Vagina (tissue), 2 donors: ENCODE results near the gene RTP5.

Source experiments
- POLR2A ChIP-seq, 2 donors: fragments of 450-650 bp; IDR thresholded peaks; one replicate each; pipeline ENCODE4 v1.6.1; 2017; ENCODE audit warnings: antibody characterized with exemption in 2 of 2, mild to moderate bottlenecking in 2 of 2, moderate library complexity in 2 of 2
- POLR2AphosphoS5 ChIP-seq, 2 donors: sonication (generic); formaldehyde crosslinking; IDR thresholded peaks; one replicate each; pipeline ENCODE4 v1.9.0; 2017; ENCODE audit warnings: antibody characterized with exemption in 2 of 2, mild to moderate bottlenecking in 2 of 2, low read depth in 1 of 2; ENCODE audit not compliant: insufficient read depth in 1 of 2
- TF ChIP-seq, protein P1 (sequence below), 3 experiments: fragments of 450-650 bp in 2 of 3; fragments of 200-600 bp in 1 of 3; sonication (generic) in 1 of 3; IDR thresholded peaks; one replicate each; pipeline ENCODE4 v1.5.1; 2017 to 2019; ENCODE audit warnings: antibody characterized with exemption in 3 of 3, mild to moderate bottlenecking in 2 of 3, moderate library complexity in 2 of 3

DNA sequence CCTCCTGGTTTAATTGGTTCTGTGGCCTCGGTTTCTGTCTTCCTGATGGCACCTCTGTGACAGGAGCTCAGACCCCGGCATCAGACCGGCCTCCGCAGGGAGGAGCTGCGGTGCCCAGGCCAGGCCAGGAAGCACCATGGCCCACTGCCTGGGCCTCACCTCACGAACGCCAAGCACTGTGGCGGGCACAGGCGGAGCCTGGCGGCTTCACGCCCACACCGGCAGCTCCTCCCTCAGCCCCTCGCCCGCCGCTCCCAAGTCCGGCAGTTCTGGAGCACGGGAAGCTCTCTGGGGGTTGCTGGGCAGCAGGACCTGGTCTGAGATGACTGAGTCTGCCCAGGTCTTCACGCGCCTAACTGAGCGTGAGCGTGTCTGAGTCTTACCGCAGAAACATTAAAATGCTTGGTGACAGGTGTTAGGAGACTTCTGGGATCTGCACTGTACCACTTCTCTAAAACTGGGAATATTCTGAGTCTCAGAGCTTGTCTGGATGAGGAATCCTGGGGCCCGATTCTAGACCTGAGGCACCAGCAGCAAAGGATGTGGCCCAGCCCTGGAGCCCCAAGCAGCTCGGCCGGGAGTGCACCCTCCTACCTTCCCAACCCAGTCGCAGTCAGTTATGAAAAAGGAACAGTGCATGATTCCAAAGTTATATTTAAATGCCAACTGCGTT lies 21.9 kb downstream of the RTP5 start:
- TF ChIP-seq POLR2AphosphoS5 (IDR thresholded peaks at IDR 0.05; ENCODE audit: insufficient read depth in 1 of 2, low read depth in 1 of 2) (no peak), POLR2A (IDR thresholded peaks at IDR 0.05) (no peak)
- TF ChIP-seq, protein P1, sequence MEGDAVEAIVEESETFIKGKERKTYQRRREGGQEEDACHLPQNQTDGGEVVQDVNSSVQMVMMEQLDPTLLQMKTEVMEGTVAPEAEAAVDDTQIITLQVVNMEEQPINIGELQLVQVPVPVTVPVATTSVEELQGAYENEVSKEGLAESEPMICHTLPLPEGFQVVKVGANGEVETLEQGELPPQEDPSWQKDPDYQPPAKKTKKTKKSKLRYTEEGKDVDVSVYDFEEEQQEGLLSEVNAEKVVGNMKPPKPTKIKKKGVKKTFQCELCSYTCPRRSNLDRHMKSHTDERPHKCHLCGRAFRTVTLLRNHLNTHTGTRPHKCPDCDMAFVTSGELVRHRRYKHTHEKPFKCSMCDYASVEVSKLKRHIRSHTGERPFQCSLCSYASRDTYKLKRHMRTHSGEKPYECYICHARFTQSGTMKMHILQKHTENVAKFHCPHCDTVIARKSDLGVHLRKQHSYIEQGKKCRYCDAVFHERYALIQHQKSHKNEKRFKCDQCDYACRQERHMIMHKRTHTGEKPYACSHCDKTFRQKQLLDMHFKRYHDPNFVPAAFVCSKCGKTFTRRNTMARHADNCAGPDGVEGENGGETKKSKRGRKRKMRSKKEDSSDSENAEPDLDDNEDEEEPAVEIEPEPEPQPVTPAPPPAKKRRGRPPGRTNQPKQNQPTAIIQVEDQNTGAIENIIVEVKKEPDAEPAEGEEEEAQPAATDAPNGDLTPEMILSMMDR (IDR thresholded peaks at IDR 0.05) = no peak
